Coronary artery (tissue), 2 donors: Measurements from ENCODE around the gene KCNIP3.
"Not testable (repeated sequence)": the region's sequence is repeated elsewhere in the genome, so short reads cannot be mapped to it uniquely, and the experiment has no call there.

Source experiments
- DNase-seq: peaks from one replicate; pipeline ENCODE4 v3.0.0-alpha.2; 2017; ENCODE audit warnings: low spot score
- H3K27ac ChIP-seq, 2 donors: fragments of 200-600 bp; sonication (generic); one replicate each; pipeline ENCODE4 v1.5.1; 2016 to 2019
- H3K4me3 ChIP-seq: fragments of 200-600 bp; sonication (generic); 2 replicates; pipeline ENCODE4 v1.5.1; 2016; ENCODE audit warnings: mild to moderate bottlenecking, moderate library complexity
- TF ChIP-seq, protein P1 (sequence below): fragments of 200-600 bp; sonication (generic); IDR thresholded peaks from one replicate; pipeline ENCODE4 v1.5.1; 2019; ENCODE audit warnings: antibody characterized with exemption

The KCNIP3 gene

DNA sequence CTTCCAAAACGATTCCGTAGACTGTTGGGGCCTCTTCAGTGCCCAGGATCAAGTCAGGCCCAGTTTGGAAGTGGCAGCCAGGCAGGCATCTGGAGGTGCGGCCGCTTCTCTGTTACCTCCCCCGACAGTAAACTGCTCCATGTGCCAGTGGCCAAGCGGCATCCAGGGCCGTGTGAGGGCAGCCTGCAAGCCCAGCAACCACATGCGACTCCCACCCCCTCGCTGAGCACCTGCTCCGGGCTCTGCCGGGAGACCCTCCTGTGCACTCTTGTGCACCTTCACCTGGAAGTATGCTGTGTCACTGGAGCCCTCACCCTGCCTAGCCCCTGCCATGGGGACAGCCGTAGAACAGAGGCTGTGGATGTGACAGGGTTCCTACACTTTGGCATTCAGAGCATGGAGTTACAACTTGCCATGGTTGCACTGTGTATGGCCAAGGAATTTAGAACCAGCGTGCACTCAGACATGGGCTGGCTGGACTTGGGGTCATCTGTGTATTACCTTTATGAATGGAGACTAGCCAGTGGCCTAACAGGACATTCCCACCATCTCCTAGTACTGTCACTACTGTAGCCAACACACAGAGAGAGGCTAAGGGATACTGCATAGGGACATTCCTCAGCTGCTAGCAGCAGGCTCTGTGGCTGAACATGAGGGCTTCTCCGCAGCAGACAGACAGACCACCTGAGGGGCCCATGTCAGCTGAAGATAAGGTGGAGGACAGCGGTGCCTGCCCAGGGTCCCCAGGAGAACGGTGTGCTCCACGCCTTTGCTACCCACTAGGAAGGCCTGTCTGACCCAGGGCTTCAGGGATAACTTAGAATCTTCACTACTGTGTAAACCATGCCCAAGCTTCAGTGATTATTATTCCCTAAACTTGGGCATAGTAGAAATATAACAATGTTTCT, 80.3 kb downstream of the KCNIP3 start:
- Histone ChIP-seq H3K27ac (no peak overlapping the region), H3K4me3 (no peak overlapping the region)
- peak; percentile 50 for DNase-seq
- TF ChIP-seq, protein P1, sequence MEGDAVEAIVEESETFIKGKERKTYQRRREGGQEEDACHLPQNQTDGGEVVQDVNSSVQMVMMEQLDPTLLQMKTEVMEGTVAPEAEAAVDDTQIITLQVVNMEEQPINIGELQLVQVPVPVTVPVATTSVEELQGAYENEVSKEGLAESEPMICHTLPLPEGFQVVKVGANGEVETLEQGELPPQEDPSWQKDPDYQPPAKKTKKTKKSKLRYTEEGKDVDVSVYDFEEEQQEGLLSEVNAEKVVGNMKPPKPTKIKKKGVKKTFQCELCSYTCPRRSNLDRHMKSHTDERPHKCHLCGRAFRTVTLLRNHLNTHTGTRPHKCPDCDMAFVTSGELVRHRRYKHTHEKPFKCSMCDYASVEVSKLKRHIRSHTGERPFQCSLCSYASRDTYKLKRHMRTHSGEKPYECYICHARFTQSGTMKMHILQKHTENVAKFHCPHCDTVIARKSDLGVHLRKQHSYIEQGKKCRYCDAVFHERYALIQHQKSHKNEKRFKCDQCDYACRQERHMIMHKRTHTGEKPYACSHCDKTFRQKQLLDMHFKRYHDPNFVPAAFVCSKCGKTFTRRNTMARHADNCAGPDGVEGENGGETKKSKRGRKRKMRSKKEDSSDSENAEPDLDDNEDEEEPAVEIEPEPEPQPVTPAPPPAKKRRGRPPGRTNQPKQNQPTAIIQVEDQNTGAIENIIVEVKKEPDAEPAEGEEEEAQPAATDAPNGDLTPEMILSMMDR = no peak

GRCh38 chr2:95378281-95378680, 81.1 kb downstream of the KCNIP3 start:
- H3K27ac ChIP-seq, DNase-seq: not testable (repeated sequence)

GRCh38 chr2:95379371-95379831, 82.3 kb downstream of the KCNIP3 start:
- Histone ChIP-seq H3K4me3 (no peak overlapping the region), H3K27ac (no peak overlapping the region)
- TF ChIP-seq, protein P1 = no peak
- DNase-seq = no peak

More at GRCh38 chr2:95378281-95378680, 81.1 kb downstream of the KCNIP3 start:
- H3K4me3 ChIP-seq = not testable (repeated sequence)

GRCh38 chr2:95380280-95380679, 83.1 kb downstream of the KCNIP3 start:
- peak; percentile 59 for DNase-seq
- TF ChIP-seq, protein P1 = no peak
- Histone ChIP-seq H3K27ac (no peak overlapping the region), H3K4me3 (no peak overlapping the region)

DNA sequence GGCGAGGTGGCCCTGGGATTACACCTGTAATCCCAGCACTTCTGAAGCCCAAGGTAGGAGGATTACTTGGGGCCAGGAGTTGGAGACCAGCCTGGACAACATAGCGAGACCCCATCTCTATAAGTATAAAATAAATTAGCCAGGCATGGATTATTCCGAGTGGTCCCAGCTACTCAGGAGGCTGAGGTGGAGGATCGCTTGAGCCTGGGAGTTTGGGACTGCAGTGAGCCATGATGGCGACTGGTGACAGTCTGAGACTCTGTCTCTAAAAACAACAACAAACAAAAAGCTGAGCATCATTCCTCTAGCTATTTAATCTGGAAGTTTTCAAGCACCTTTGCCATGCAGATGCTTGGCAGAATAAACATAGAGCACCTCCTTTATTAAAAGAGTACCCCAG, 83.6 kb downstream of the KCNIP3 start:
- TF ChIP-seq, protein P1 = no peak
- H3K4me3 ChIP-seq = no peak overlapping the region
- DNase-seq = no peak
- H3K27ac ChIP-seq = no peak overlapping the region

DNA sequence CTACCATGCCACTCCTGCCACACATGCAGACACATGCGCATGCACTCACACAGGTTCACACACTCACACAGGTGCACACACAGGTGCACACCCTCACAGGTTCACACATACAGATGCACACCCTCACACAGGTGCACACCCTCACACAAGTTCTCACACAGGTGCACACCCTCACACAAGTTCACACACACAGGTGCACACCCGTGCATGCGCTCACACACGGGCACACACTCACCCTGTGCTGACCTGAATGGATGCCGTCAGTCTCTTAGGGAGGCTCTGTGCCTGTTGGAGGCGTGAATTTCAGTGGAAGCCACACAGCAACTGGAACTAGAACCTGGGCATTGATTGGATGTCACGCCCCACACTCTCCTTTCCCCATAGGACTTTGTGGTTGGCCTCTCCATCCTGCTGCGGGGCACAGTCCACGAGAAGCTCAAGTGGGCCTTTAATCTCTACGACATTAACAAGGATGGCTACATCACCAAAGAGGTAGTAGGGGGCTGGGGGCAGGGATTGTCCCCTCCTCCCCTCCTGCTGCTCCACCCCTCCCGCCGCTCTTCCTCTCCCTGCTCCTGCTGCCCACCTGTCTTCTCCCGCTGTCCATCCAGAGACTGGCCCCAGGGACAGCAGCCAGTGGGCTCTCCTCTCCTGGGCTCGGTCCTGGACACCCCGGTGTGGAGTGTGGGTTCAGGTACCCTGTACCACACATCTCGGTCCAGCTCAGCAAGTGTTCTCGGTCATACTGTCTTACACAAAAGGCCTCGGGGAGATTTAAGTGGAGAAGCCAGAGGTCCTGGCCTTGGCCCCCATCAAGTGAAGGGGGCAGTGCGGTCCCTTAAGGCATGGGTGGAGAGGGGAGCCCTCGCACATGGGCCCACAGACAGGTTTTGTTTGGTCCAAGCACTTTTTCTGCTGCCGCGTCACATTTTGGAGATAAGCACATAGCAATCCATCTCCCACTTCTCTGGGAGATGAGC, 84.4 kb downstream of the KCNIP3 start:
- H3K27ac ChIP-seq = no peak overlapping the region
- TF ChIP-seq, protein P1 = no peak
- H3K4me3 ChIP-seq = no peak overlapping the region
- DNase-seq = peak; percentile 66

- DNase-seq = peak; percentile 70
- H3K27ac ChIP-seq = no peak overlapping the region
- TF ChIP-seq, protein P1 = no peak
- no peak overlapping the region for H3K4me3 ChIP-seq
These were observed 85.0 kb downstream of the KCNIP3 start for GRCh38 chr2:95382192-95382591.
